HG03575 (cell line): ENCODE results near the gene CCNQ.

Experiments
- ATAC-seq: cut with Tn5 transposase; IDR thresholded peaks from one replicate; pipeline ENCODE4 v1.9.1; 2021; ENCODE audit not compliant: unreplicated experiment, insufficient number of reproducible peaks, low FRiP score; ENCODE audit errors: extremely low read depth

CCNQ gene

DNA sequence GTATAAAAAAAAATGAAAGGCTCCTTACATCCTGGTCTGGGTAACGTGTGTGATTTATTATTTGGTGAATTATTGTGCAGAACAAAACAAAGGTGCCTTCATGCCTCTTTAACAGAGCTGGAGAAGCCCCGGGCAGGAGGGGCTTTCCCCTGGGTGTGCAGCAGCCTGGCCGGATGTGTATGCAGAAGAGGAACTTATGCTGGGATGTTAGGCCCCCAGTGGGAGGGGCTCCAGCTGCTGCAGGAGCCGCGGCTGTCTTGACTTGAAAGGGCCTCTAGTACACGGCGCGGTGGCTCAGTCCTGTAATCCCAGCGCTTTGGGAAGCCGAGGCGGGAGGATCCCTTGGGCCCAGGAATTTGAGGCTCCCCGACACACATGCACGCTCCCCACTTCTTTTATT is 16.0 kb downstream of the CCNQ start:
- ATAC-seq, result no peak

- ATAC-seq, result no peak
Measured at GRCh38 chrX:153580700-153581386, 18.1 kb downstream of the CCNQ start.

GRCh38 chrX:153578889-153579288 is 20.1 kb downstream of the CCNQ start:
- no peak for ATAC-seq

DNA sequence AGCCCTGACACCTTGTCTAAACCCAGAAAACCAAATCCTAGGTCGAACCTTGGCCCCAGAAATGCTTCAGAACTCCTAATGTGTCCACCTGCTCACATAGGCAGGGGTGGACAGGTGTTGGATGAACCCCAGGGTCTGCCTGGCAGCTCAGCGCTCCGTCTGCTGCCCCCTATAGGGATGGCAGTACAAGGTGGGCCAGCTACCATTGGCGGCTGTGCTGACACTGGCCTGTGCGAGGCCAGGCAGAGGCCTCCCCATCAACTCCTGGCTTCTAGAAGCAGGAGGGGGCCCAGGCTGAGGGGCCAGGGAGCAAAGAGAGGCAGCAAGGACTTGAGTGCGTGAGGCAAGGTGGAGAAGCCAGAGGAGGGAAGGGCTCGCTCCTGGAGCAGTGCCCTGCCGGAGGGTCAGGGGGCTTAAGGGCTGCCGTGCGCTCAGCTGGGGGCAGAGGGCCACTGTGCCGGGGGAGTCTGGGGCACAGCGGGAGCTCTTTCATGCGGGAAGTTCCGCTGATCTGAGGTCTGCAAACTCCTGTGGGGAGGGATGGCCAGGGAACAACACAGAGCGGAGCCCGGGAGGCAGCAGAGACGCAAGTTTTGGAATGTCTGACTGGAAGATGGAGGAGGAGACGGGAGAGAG is 20.6 kb downstream of the CCNQ start:
- no peak for ATAC-seq

GRCh38 chrX:153576961-153577360 is 22.0 kb downstream of the CCNQ start:
- ATAC-seq, result no peak

- no peak for ATAC-seq
Measured at GRCh38 chrX:153576239-153576870, 22.6 kb downstream of the CCNQ start.

DNA sequence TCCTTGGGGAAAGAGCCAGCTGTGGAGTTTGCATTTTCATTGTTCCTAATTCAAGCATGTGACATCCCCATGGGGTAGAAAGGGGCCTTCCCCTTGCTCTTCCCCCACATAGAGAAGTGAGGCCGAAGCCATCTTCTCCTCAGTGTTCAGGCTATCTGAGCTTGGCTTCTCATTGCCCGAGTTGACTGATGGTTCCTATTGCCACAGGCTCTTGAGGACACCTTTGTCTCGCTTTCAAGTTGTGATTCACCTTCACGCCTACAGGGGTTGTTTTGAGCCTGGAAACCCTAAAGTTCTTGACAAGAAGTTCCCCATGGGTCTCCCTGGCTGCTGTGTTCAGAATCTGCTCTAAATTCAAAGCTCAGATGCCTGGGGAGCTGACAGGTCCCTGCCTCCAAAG is 25.0 kb downstream of the CCNQ start:
- ATAC-seq, result no peak

DNA sequence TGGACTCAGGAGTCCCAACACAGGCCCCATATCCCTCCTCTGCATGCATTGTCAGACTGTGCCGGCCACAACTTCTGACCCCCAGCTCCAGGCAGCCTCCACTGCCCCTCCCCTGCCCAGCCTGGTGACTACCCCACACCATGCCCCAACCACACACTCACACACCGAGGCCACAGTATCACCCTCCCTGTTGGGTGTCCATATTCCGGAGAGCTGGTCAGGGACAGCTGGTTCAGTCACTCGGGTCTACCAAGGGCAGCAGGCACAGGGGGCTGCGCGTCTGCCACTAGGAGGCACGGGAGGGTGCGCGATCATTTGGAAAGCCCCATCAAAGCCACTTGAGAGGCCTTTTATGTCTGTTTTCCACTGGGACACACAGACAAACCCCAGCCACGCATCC is 26.3 kb downstream of the CCNQ start:
- ATAC-seq, result no peak

DNA sequence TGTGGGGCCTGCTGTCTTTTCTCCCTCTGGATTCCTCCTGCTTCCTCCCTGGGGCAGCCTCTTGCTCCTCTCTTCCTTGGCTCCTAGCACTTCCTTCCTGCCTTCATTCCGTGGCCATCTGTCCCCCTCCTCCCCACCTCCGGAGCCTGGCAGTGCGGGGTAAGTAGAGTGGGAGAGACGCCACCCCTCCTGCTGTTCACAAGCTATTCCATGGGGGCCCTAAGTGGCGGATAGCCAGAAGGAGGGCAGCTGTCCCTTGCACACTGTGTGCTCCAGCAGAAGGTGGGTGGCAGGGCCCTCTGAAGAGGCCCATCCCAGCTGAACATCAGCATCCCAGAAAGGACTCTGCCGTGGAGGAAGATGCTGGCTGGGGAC is 27.4 kb downstream of the CCNQ start:
- ATAC-seq, result no peak

DNA sequence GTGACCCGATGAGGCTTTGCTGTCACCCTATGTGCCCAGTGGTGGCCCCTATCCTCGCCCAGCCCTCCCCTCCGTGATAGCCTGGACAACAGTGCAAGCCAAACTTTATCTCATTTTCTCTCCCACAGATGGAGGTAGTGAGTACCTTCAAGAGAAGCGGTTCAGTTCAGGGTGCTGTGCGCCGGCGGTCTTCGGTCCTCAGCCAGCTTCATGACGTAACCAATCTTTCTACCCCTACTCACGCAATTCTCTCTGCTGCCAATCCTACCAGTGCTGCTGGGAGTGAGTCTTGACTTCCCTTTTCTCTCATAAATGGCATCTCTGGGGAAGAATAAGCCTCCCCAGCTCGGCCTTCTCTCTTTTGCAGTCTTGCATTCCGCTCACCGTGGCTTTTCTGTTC is 29.5 kb downstream of the CCNQ start:
- no peak for ATAC-seq

DNA sequence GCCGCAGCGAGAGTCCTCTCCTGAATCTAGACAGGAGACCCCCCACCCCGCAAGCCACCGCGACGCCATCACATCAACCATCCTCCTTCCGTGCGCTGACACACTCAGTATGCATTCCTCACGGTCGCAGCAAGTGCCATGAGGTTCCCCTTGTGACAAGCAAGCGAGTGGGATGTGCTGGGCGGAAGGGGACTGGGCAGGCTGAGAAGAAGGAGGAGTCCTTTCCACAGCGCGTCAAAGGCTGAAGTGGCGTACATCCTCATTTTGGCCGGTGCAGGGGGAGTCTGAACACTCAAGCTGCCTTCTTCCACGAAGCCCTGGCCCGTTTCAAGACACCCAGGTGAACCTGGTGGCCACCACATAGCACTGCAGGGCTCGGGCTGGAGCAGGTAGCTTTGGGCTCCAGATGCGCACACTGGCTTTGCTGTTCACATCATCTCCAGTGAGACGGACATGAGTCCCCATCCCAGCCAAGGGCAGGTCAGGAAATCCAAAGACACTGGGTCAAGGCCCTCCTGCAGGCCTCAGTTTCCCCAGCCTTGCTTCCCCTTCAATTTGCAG is 30.4 kb downstream of the CCNQ start:
- ATAC-seq, result no peak

DNA sequence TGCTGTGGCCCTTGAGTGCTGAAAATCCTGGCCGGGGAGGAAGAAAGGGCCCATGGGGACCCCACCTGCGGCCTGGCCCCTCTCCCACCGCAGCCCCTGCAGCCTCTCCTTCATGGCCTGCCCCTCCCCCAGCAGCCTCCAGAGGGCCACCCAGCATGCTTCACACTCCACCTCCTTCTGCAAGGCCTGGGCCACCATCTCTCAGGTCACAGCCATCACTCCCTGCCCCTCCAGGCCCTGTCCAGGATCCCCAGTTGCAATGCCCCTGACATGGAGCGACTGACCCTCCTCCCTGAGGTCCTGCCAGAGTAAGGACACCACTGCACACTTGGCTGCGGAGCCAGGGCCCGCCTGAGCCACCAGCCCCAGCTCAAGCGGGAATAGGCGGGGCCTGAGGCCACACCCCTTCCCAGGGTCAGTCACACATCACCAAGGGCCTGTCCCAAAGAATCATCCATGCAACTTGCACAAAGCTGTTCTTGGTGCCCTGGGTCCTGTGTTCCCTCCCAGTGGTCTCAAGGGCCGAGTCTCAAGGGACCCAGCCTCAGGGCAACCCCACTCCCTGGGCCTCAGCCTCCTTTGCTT is 32.9 kb downstream of the CCNQ start:
- no peak for ATAC-seq

DNA sequence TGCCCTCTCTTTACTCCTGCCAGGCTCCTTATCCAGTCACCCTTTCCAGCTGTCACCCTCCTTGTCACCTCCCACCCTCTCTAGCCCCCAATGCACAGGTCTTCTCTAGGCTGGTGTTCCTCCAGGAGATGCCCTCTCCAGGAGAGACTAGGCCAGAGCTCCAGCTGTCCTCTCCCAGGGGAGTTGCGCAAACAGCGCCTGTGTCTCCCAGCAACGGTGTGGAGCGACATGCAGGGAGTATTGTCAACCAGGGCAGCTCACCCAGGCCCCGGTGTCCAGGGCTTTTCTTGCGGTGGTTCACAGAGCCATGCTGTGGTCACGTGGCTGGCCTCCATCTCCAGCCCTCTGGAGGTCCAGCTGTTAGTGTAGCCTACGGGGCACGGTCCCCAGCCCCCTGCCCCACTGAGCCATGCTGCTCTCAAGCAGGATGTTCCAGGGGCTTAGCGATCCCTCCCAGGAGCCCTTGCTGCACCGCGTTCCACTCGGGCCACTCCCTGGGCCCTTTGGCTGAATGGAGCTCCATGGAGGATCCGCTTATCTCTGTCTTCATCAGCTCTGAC is 34.8 kb downstream of the CCNQ start:
- no peak for ATAC-seq

DNA sequence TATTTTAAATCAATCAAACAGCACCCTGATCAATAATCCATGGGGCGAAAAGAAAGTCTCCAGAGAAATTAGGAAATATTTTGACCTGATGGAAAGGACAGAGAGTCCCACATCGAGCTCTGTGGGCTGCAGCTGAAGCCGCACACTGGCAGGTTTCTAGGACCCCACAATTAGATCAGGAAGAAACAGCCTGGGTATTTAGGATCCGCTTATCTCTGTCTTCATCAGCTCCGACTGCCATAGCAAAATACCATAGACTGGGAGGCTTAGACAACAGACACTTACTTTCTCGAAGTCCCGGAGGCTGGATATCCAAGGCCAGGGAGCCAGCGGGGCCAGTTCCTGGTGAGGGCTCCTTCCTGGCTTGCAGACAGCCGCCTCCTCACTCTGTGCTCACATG is 36.4 kb downstream of the CCNQ start:
- no peak for ATAC-seq

- ATAC-seq, result no peak
Measured at GRCh38 chrX:153561337-153561736, 37.6 kb downstream of the CCNQ start.

DNA sequence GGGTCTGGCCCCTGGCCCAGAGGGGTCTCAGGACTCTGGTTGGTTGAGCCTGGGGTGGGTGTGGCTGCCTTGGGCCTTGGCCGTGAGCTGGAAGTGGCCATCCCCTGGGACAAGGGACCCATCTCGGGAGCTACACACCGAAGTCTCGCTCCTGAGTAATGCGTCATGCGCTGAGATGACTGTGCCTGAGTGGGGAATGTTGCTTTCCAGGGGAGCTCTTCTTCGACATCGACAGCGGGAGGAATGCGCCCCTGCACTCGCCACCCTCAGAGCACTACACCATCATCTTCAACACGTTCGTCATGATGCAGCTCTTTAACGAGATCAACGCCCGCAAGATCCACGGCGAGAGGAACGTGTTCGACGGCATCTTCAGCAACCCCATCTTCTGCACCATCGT is 38.5 kb downstream of the CCNQ start:
- ATAC-seq, result no peak

- no peak for ATAC-seq
Measured at GRCh38 chrX:153560000-153560399, 38.9 kb downstream of the CCNQ start.

DNA sequence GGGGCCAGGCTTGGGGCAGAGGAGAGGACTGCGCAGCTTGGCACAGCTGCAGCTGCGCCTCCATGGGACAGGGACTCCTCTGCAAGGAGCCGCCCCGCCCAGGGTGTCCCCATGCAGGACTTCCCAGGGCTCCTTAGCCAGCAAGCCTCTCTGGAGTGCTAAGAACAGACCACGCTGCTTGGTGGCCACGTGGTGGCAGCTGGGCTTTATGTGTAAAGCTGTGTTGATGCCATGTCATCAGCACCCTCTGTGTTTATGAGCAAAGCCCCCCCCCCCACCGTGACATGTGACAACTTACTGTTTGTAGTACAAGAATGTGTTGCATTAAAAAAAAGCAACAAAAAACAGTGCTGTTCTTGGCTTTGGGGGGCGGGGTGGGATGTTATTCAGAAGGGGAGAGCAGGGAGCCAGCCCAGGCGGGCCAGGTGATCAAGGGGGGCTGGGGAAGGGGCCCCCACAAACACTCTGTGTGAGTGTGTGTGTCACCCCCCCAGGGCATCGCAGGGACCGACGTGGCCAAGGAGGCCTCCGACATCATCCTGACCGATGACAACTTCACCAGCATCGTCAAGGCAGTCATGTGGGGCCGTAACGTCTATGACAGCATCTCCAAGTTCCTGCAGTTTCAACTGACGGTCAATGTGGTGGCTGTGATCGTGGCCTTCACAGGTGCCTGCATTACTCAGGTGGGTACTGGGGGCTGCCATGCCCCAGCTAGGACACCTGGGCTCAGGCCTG is 41.2 kb downstream of the CCNQ start:
- no peak for ATAC-seq

DNA sequence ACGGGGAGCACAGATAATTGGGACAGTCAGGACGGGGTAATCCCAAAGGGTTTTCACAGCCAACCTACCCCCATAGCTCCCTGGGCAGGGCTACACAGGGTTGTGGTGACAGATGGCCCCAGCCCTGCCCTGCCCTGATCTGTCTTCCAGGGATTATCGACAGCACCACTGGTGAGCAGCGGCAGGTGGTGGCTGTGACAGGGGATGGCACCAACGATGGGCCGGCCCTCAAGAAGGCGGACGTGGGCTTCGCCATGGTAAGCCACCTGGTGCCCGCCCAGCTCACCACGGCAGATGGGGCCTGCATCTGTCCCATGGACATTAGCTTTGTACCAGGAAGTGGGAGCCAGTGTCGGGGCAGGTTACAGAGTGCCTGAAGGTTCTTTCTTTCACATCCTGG is 42.2 kb downstream of the CCNQ start:
- no peak for ATAC-seq
